Hepatocyte (in vitro differentiated cells): ENCODE data around the gene TTF1.

Experiments
- CTCF ChIP-seq: fragments of 200-600 bp; sonication (generic); IDR thresholded peaks from 2 replicates; pipeline ENCODE4 v1.5.1; 2016; ENCODE audit warnings: antibody characterized with exemption, mild to moderate bottlenecking; ENCODE audit not compliant: poor library complexity
- EZH2 ChIP-seq: fragments of 200-600 bp; sonication (generic); IDR thresholded peaks from 2 replicates; pipeline ENCODE4 v1.6.1; 2016; ENCODE audit warnings: antibody characterized with exemption, mild to moderate bottlenecking, borderline replicate concordance

DNA sequence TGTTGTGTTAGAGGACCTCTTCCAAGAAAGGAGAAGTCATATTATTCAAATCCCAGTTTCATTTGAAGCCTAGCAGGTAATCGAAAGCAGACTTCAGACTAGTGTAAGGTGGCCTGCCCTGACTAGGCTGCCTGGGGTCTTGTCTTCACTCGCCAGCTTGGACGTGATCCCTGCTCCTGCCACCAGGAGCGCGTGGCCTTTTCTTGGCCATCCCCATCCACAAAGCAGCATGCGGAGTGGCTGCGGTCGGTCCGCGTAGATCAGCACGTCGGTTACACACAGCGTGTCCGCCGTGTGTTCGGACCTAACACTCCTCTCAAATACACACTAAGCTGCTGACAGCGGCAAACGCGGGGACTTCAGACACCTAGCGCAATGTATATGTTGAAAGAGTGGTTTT, 40.7 kb upstream of the TTF1 start:
- TF ChIP-seq EZH2 (no peak), CTCF (no peak)
